Omental fat pad (tissue), 4 donors: ENCODE measurements around the gene MT1G. TPM values are rescaled to one million over a fixed set of nuclear protein-coding genes. Genes with fewer than 3 reads are reported as not detected.

Experiments used
- ATAC-seq: fragments of 150-250 bp; one replicate; pipeline ENCODE4 v1.9.1; 2016; ENCODE audit warnings: mild to moderate bottlenecking, moderate library complexity; ENCODE audit not compliant: low FRiP score
- DNase-seq: peaks from one replicate; pipeline ENCODE4 v3.0.0-alpha.2; 2019; ENCODE audit warnings: low spot score
- total RNA-seq, 4 donors: library from RNA; depleted of rRNA; stranded (reverse); fragments of >200 nt; gene quantifications; one replicate each; pipeline ENCODE4 v1.1.0, GENCODE V29; 2016
- TF ChIP-seq, protein P1 (sequence below), 3 donors: fragments of 450-650 bp; IDR thresholded peaks; one replicate each; pipeline ENCODE4 v1.5.1; 2016 to 2017; ENCODE audit warnings: antibody characterized with exemption in 3 of 3, mild to moderate bottlenecking in 3 of 3, moderate library complexity in 2 of 3

MT1G gene
- total RNA-seq, 4 donors from 2014 or later = 31.4 to 1,270 (median 197) TPM

DNA sequence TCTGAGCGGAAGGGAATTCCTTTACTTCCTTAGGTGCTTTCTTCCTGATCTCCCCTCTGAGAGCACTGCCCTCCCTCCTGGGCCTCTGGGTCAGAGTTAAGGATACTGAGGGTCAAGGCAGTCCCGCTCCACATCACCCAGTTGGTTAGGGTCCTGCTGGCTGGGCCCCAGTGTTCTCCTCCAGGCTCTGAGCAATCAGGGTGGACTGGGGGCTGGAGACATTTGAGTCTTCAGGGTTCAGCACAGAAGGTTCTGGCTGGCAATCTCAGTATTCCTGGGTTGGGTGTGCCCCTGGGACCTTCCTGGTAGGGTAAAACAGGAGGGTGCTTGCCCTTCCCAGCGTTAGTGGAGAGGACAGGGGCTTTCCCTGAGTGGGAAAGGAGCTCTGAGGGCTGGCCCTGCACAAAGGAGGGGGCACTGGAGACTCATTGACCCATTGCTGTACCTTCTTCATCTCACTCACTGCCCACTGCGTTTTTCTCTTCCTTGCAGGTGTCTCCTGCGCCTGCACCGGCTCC is 35.0 kb downstream of the MT1G start:
- TF ChIP-seq, protein P1, sequence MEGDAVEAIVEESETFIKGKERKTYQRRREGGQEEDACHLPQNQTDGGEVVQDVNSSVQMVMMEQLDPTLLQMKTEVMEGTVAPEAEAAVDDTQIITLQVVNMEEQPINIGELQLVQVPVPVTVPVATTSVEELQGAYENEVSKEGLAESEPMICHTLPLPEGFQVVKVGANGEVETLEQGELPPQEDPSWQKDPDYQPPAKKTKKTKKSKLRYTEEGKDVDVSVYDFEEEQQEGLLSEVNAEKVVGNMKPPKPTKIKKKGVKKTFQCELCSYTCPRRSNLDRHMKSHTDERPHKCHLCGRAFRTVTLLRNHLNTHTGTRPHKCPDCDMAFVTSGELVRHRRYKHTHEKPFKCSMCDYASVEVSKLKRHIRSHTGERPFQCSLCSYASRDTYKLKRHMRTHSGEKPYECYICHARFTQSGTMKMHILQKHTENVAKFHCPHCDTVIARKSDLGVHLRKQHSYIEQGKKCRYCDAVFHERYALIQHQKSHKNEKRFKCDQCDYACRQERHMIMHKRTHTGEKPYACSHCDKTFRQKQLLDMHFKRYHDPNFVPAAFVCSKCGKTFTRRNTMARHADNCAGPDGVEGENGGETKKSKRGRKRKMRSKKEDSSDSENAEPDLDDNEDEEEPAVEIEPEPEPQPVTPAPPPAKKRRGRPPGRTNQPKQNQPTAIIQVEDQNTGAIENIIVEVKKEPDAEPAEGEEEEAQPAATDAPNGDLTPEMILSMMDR (IDR thresholded peaks at IDR 0.05) = no peak
- ATAC-seq (peak; percentile 0), DNase-seq (no peak)

DNA sequence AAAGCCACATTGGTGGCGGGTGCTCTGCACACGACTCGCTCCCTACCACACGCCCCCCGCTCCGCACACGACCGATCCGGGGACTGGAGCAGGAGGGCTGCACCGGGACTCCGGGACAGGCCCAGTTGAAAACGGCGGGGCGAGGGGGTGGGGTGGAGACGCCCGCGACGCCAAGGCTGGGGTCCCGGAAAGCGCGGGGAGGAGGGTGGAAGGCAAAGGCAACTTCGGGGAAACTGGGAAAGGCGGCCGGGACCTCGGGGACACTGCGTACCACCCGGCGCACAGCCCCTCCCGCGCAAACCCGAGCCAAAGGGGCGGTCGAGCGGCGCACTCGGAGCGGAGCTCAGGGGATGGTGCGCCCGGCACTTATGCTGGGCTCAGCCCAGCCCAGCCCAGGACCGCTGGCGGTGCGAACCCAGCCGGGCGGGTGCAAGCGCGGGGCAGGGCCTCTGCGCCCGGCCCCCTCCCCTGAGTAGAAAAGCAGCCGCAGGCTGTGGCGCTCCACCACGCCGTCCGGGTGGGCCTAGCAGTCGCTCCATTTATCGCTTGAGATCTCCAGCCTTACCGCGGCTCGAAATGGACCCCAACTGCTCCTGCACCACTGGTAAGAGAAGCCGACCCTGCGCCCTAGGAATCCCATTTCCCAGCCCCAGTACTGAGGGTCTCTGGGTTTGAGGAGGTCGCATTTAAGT is 35.6 kb downstream of the MT1G start, which contains the start of gene MT1M:
Gene MT1M (plus strand): TSS at position 504 of the 692 bp plus-strand sequence. CDS start 73 bp downstream, at position 577.
- DNase-seq (no peak), ATAC-seq (peak; percentile 84)
- TF ChIP-seq, protein P1 (IDR thresholded peaks at IDR 0.05) = no peak

DNA sequence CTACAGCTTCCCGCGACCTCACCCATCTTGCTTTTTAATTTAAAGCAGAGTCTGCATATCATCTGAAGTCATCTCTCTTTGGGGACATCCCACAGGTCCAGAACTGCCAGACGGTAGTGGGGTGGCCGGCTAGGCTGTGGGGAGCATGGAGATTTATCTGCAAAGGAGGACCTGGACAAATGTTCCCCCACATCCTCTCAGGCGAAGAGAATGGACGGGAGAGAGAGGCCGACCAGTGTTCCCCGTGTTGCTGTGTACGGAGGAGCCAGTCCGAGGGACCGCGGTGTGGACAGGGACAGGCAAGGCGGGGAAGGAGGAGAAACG is 36.1 kb downstream of the MT1G start:
- no peak for DNase-seq
- TF ChIP-seq, protein P1 (IDR thresholded peaks at IDR 0.05) = no peak
- no peak for ATAC-seq

DNA sequence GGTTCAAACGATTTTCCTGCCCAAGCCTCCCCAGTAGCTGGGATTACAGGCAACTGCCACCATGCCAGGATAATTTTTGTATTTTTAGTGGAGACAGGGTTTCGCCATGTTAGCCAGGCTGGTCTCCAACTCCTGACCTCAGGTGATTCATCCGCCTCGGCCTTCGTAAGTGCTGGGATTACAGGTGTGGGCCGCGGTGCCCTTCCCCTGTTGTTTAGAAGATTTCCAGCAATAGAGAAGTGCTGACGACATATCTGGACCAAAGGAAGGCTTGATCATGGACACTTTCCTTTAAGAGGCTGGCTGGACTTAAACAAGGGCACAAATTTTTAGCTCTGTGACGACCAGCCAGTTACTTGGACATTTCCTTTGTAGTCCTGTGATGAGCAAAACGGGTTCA is 36.7 kb downstream of the MT1G start:
- TF ChIP-seq, protein P1 (IDR thresholded peaks at IDR 0.05) = no peak
- no peak for ATAC-seq
- no peak for DNase-seq

DNA sequence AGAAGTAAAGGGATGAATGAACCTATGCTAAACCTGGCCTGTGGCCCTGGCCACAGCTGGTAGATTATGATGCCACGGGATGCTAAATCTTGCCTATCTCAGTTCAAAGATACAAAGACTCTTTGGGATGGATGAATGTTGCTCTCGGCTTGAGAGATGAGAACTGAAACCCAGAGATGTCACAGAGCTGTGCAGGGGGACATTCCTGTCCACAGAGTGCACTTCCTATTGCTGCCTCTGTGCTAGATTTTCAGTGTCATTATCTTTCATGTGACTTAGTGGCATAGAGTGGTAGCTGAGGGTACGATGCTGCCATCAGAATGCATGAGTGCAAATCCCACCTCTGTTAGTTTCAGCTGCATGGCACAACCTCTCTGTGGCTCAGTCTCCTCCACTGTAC is 37.7 kb downstream of the MT1G start:
- no peak for DNase-seq
- ATAC-seq = no peak
- TF ChIP-seq, protein P1 (IDR thresholded peaks at IDR 0.05) = no peak

DNA sequence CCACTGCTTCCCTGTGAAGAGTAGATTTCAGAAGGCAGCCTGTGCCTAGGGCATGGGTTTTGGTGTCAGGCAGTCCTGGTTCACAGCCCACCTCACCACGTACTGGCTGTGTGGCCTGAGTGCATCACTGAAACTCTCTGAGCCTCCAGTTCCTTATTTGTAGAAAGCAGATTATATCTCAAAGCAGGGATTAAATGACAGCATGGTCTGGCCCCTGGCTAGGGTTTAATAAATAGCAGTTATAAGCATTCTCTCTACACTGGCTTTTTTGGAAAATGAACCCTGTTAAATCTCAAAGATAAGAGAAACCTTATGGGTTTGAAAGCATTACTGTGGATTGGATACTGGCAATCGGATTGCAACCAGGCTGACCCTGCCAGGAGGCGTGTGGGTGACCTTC is 38.3 kb downstream of the MT1G start:
- TF ChIP-seq, protein P1 (IDR thresholded peaks at IDR 0.05) = no peak
- DNase-seq = no peak
- no peak for ATAC-seq
